Measurements from ENCODE around the gene BPI. TPM values are rescaled to one million over a fixed set of nuclear protein-coding genes. Genes with fewer than 3 reads are reported as not detected.

Gene BPI
- polyA plus RNA-seq, 1 of the 3 experiments (the other 2 are of a cell fraction), result not detected

DNA sequence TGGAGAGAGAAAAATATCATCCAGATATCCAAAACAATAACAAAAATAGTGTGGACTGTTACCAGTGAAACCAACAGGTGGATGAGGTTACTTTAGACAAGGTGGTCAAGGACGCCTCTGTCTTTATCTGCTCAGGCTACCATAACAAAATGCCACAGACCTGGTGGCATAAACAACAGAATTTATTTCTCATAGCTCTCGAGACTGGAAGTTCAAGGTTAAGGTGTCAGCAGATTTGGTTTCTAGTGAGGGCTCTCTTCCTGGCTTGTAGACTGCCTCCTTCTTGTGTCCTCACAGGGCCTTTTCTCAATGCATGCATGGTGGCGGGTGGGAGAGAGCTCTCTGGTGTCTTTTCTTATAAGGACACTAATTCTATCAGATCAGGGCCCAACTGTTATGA, 21.2 kb downstream of the BPI start (continued):
- TF ChIP-seq, protein P1, sequence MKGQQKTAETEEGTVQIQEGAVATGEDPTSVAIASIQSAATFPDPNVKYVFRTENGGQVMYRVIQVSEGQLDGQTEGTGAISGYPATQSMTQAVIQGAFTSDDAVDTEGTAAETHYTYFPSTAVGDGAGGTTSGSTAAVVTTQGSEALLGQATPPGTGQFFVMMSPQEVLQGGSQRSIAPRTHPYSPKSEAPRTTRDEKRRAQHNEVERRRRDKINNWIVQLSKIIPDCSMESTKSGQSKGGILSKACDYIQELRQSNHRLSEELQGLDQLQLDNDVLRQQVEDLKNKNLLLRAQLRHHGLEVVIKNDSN (IDR thresholded peaks at IDR 0.05; ENCODE audit: borderline replicate concordance, low read depth), result no peak
- no peak for TF ChIP-seq SIN3A (IDR thresholded peaks at IDR 0.05; ENCODE audit: borderline replicate concordance, low read depth, low read length)
- TF ChIP-seq RAD21 (IDR thresholded peaks at IDR 0.05; ENCODE audit: low read length), result no peak
- TF ChIP-seq CHD2 (IDR thresholded peaks at IDR 0.05; ENCODE audit: low read length, partially characterized antibody), result no peak

DNA sequence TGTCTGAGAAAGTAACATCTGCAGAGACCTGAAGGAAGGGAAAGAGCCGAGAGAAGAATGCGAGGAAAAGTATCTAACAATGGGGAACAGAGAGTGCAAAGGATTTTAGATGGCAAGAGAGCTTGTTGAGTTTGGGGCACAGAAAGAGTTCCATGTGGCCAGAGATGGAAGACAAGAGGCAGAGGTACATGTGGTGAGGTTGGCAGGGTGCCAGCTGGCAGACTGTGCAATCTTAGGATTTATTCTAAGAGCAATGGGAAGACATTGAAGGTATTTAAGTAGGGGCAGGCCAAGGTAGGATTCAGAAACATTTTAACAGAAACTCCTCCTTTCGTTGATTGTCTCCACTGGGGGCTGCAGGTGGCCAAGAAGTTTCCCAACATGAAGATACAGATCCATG, 21.9 kb downstream of the BPI start:
- no peak overlapping the region for H3K4me3 ChIP-seq (ENCODE audit: low read depth in 2 of 2, low read length in 1 of 2)
- CTCF ChIA-PET, result interaction anchor here (0.9 to 1.4 kb wide), 4 partner anchors 10 to 96 kb away, joined by 3 to 4 read pairs (median 3); no protein-coding TSS in a partner anchor
- H3K36me3 ChIP-seq (replicated peaks in 1 of 2; ENCODE audit: control insufficient read depth in 1 of 2, insufficient read depth in 2 of 2, low read length in 1 of 2), result no peaks in the 10 kb centered on the region
- H3K4me1 ChIP-seq (ENCODE audit: control insufficient read depth in 1 of 2, insufficient read depth in 2 of 2, low read depth in 1 of 2, low read length in 1 of 2), result no peaks in the 10 kb centered on the region
- H3K79me2 ChIP-seq (ENCODE audit: insufficient read depth), result no peaks in the 10 kb centered on the region
- 35% methylated on average over 3 of the region's 3 CpGs for WGBS (ENCODE audit: low lambda C conversion rate)
- H3F3A ChIP-seq (replicated peaks; ENCODE audit: insufficient read depth), result no peaks in the 10 kb centered on the region
- no peak overlapping the region for H3K9ac ChIP-seq
- no peak for DNase-seq
- no peaks in the 10 kb centered on the region for H3K27me3 ChIP-seq (ENCODE audit: insufficient read depth)
- no peak overlapping the region for H3K27ac ChIP-seq (ENCODE audit: low read depth in 2 of 2, low read length in 1 of 2)
- no peaks in the 10 kb centered on the region for H4K20me1 ChIP-seq (ENCODE audit: insufficient read depth)
- TF ChIP-seq FOSL2 (IDR thresholded peaks at IDR 0.05; ENCODE audit: borderline replicate concordance, low read depth), result no peak
- TF ChIP-seq, protein P2, sequence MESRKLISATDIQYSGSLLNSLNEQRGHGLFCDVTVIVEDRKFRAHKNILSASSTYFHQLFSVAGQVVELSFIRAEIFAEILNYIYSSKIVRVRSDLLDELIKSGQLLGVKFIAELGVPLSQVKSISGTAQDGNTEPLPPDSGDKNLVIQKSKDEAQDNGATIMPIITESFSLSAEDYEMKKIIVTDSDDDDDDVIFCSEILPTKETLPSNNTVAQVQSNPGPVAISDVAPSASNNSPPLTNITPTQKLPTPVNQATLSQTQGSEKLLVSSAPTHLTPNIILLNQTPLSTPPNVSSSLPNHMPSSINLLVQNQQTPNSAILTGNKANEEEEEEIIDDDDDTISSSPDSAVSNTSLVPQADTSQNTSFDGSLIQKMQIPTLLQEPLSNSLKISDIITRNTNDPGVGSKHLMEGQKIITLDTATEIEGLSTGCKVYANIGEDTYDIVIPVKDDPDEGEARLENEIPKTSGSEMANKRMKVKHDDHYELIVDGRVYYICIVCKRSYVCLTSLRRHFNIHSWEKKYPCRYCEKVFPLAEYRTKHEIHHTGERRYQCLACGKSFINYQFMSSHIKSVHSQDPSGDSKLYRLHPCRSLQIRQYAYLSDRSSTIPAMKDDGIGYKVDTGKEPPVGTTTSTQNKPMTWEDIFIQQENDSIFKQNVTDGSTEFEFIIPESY (IDR thresholded peaks at IDR 0.05; ENCODE audit: borderline replicate concordance, low read depth), result no peak
- no peak for TF ChIP-seq EP300 (IDR thresholded peaks at IDR 0.05; ENCODE audit: borderline replicate concordance in 1 of 2, low read depth in 1 of 2, low read length in 1 of 2)
- no peak for TF ChIP-seq RCOR1 (IDR thresholded peaks at IDR 0.05; ENCODE audit: low read length)
- TF ChIP-seq RXRA (IDR thresholded peaks at IDR 0.05; ENCODE audit: borderline replicate concordance, low read depth), result no peak
- no peak for TF ChIP-seq POLR2AphosphoS5 (IDR thresholded peaks at IDR 0.05; ENCODE audit: low read depth, low read length)
- no peak for TF ChIP-seq TCF12 (IDR thresholded peaks at IDR 0.05)
- TF ChIP-seq SMC3 (IDR thresholded peaks at IDR 0.05; ENCODE audit: low read depth, low read length), result no peak
- no peak for TF ChIP-seq CHD2 (IDR thresholded peaks at IDR 0.05; ENCODE audit: low read length, partially characterized antibody)
- TF ChIP-seq NFIC (IDR thresholded peaks at IDR 0.05; ENCODE audit: borderline replicate concordance), result no peak
- no peak for TF ChIP-seq RAD21 (IDR thresholded peaks at IDR 0.05; ENCODE audit: low read length)
- TF ChIP-seq MEF2A (IDR thresholded peaks at IDR 0.05; ENCODE audit: borderline replicate concordance, low read depth), result no peak
- no peak for TF ChIP-seq TEAD4 (IDR thresholded peaks at IDR 0.05; ENCODE audit: borderline replicate concordance, insufficient read depth)
- TF ChIP-seq, protein P3, sequence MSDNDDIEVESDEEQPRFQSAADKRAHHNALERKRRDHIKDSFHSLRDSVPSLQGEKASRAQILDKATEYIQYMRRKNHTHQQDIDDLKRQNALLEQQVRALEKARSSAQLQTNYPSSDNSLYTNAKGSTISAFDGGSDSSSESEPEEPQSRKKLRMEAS (IDR thresholded peaks at IDR 0.05; ENCODE audit: low read depth), result no peak
- TF ChIP-seq TAF1 (IDR thresholded peaks at IDR 0.05; ENCODE audit: borderline replicate concordance, low read depth, low read length), result no peak
- no peak for TF ChIP-seq MXI1 (IDR thresholded peaks at IDR 0.05; ENCODE audit: low read depth, low read length)
- no peaks in the 10 kb centered on the region for H3K9me3 ChIP-seq
- H3K9me2 ChIP-seq, result no peaks in the 10 kb centered on the region
- no peak overlapping the region for H2AFZ ChIP-seq (ENCODE audit: low read depth)
- H3K4me2 ChIP-seq, result no peak overlapping the region
- POLR2A ChIA-PET, result no interaction called here

Measured in SK-N-SH (cell line).